ENCODE measurements around the gene COBL. TPM values are rescaled to one million over a fixed set of nuclear protein-coding genes. Genes with fewer than 3 reads are reported as not detected.

COBL gene
- total RNA-seq, 1 experiment from 2014 or later = 52.3 TPM

DNA sequence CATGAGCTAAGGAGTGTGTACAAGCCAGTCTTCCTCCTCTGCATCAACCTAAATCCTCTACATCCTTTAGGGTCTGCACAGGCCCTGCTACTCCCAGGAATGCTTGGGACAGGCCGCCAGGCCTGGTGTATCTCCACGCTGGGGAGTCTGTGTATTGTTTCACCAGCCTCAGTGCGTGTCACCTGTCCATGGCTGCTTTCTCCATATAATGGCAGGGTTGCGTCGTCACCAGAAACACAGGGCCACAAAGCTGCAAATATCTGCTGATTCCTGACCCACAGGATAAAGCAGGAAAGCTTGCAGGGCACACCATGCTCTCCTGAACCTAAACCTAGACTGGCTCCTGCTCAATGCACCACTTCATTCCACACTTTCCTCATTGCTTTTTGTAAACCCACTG, 45.6 kb downstream of the COBL start:
- Histone ChIP-seq H2BK15ac (ENCODE audit: low read depth, low read length) (no peak overlapping the region), H3K4ac (ENCODE audit: low read depth, low read length) (no peak overlapping the region), H2AK5ac (ENCODE audit: insufficient read length, low read length) (no peak overlapping the region), H3K23ac (ENCODE audit: insufficient read length, low read depth, low read length) (no peak overlapping the region), H4K8ac (replicated peaks; ENCODE audit: insufficient read length, low read depth, low read length) (no peak overlapping the region), H3K27me3 (ENCODE audit: insufficient read depth, low read length) (no peaks in the 10 kb centered on the region), H3K23me2 (ENCODE audit: insufficient read length, low read depth, low read length, poor library complexity, severe bottlenecking) (no peaks in the 10 kb centered on the region), H3K9ac (ENCODE audit: extremely low read depth, insufficient read length, low read length) (no peak overlapping the region), H3K27ac (ENCODE audit: insufficient read length, low read depth, low read length) (no peak overlapping the region), H4K5ac (ENCODE audit: insufficient read length, low read depth, low read length) (no peak overlapping the region), H3K4me1 (ENCODE audit: insufficient read depth, low read length) (peaks cover 5% of the 10 kb centered on the region; the same call in 1 of the 2 replicates), H3K56ac (ENCODE audit: insufficient read length, low read depth, low read length) (no peak overlapping the region), H2AFZ (ENCODE audit: low read length) (no peak overlapping the region), H2BK20ac (ENCODE audit: low read depth, low read length, poor library complexity, severe bottlenecking) (no peak overlapping the region), H3K18ac (ENCODE audit: insufficient read length, low read depth, low read length) (no peak overlapping the region), H3K79me1 (ENCODE audit: insufficient read depth, low read depth, low read length, poor library complexity, severe bottlenecking) (peaks cover 3% of the 10 kb centered on the region), H2BK120ac (ENCODE audit: low read depth, low read length, poor library complexity, severe bottlenecking) (no peak overlapping the region), H2BK5ac (ENCODE audit: insufficient read length, low read length) (no peak overlapping the region), H4K20me1 (ENCODE audit: control insufficient read depth, insufficient read depth, insufficient read length) (no peaks in the 10 kb centered on the region), H3K9me3 (ENCODE audit: control insufficient read depth, low read depth, low read length) (no peaks in the 10 kb centered on the region), H4K91ac (ENCODE audit: insufficient read length, low read depth, low read length) (no peak overlapping the region), H3K79me2 (ENCODE audit: insufficient read depth, low read length) (peaks cover 9% of the 10 kb centered on the region; the same call in 1 of the 2 replicates), H3K4me2 (ENCODE audit: insufficient read depth, insufficient read length, low read length) (no peak overlapping the region), H3K14ac (ENCODE audit: insufficient read depth, low read length) (no peak overlapping the region), H2BK12ac (ENCODE audit: insufficient read length, low read depth, low read length) (no peak overlapping the region), H3T11ph (ENCODE audit: low read length) (no peak overlapping the region)
- WGBS (ENCODE audit: extremely low coverage, insufficient read length, low lambda C conversion rate) = no CpG with 5 or more reads among the region's 5 CpGs
- H3K9me3 Mint-ChIP-seq = no peaks in the 10 kb centered on the region
- H3K27ac Mint-ChIP-seq = peak overlapping the region; percentile 4 to 90 (median 33); a peak in 3 of 7 replicates
- H3K27me3 Mint-ChIP-seq (ENCODE audit: low read depth) = no peaks in the 10 kb centered on the region
- H3K36me3 Mint-ChIP-seq (ENCODE audit: insufficient read depth in 1 of 3, low read depth in 3 of 3) = peaks cover 0 to 2% (median 0%) of the 10 kb centered on the region in 3 experiments; a peak in 1 of 7 replicates
- no peak for DNase-seq
- TF ChIP-seq, protein P1, sequence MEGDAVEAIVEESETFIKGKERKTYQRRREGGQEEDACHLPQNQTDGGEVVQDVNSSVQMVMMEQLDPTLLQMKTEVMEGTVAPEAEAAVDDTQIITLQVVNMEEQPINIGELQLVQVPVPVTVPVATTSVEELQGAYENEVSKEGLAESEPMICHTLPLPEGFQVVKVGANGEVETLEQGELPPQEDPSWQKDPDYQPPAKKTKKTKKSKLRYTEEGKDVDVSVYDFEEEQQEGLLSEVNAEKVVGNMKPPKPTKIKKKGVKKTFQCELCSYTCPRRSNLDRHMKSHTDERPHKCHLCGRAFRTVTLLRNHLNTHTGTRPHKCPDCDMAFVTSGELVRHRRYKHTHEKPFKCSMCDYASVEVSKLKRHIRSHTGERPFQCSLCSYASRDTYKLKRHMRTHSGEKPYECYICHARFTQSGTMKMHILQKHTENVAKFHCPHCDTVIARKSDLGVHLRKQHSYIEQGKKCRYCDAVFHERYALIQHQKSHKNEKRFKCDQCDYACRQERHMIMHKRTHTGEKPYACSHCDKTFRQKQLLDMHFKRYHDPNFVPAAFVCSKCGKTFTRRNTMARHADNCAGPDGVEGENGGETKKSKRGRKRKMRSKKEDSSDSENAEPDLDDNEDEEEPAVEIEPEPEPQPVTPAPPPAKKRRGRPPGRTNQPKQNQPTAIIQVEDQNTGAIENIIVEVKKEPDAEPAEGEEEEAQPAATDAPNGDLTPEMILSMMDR (conservative IDR thresholded peaks at IDR 0.05) = no peak
- peaks cover 42 to 49% of the 10 kb centered on the region in 2 experiments for H3K4me1 Mint-ChIP-seq
- no peak overlapping the region for H3K4me3 Mint-ChIP-seq

Measured in H9 (cell line).